Peyer's patch (tissue), 4 donors: ENCODE results near the gene RCN2.

Experiments used
- CTCF ChIP-seq, 6 experiments: fragments of 450-650 bp in 4 of 6; fragments of 200-600 bp in 2 of 6; sonication (generic) in 1 of 6; IDR thresholded peaks; one replicate each; pipeline ENCODE4 v1.5.1; 2017 to 2019; ENCODE audit warnings: antibody characterized with exemption in 6 of 6, mild to moderate bottlenecking in 3 of 6, moderate library complexity in 1 of 6
- POLR2A ChIP-seq, 2 donors: fragments of 450-650 bp; IDR thresholded peaks; one replicate each; pipeline ENCODE4 v1.5.1; 2017; ENCODE audit warnings: antibody characterized with exemption in 2 of 2, mild to moderate bottlenecking in 2 of 2, moderate library complexity in 2 of 2

- TF ChIP-seq CTCF (IDR thresholded peaks at IDR 0.05) (no peak), POLR2A (IDR thresholded peaks at IDR 0.05) (no peak)
Measured at GRCh38 chr15:76942331-76942730, 10.8 kb downstream of the RCN2 start.
